Urinary bladder (tissue), 4 donors: Measurements from ENCODE around the gene BCAT1. TPM values are rescaled to one million over a fixed set of nuclear protein-coding genes. Genes with fewer than 3 reads are reported as not detected.
"Not testable (repeated sequence)": the region's sequence is repeated elsewhere in the genome, so short reads cannot be mapped to it uniquely, and the experiment has no call there.

ENCODE experiments used
- DNase-seq: peaks from one replicate; pipeline ENCODE4 v3.0.0-alpha.2; 2015; ENCODE audit errors: extremely low spot score
- H3K27ac ChIP-seq: one replicate; pipeline ENCODE4 v1.5.1; 2013; ENCODE audit warnings: low read depth, mild to moderate bottlenecking, moderate library complexity
- H3K36me3 ChIP-seq: one replicate; pipeline ENCODE4 v1.6.1; 2013; ENCODE audit warnings: mild to moderate bottlenecking, moderate library complexity; ENCODE audit not compliant: insufficient read depth
- H3K4me1 ChIP-seq: one replicate; pipeline ENCODE4 v1.6.1; 2013; ENCODE audit warnings: mild to moderate bottlenecking, moderate library complexity; ENCODE audit not compliant: insufficient read depth
- H3K4me3 ChIP-seq: one replicate; pipeline ENCODE4 v1.5.1; 2013; ENCODE audit warnings: low read depth, low read length
- WGBS: extraction: QIAGEN DNeasy Blood & Tissue Kit; methylation state at CpG from one replicate; pipeline ENCODE4 v1.1.7; 2013; 5-methylcytosine and 5-hydroxymethylcytosine counted together
- polyA plus RNA-seq: library from polyadenylated mRNA; stranded (reverse); fragments of 200-250 nt; gene quantifications from one replicate; pipeline ENCODE4 v1.2.3, GENCODE V29; 2013
- total RNA-seq: library from RNA; depleted of rRNA; stranded (reverse); fragments of >200 nt; gene quantifications from one replicate; pipeline ENCODE4 v1.2.3, GENCODE V29; 2014
- donor health status: healthy with polysubstance abuse.
- donor health status: healthy.

BCAT1 gene
- total and polyA plus RNA-seq, 2 donors: 9.4 to 87.3 TPM

DNA sequence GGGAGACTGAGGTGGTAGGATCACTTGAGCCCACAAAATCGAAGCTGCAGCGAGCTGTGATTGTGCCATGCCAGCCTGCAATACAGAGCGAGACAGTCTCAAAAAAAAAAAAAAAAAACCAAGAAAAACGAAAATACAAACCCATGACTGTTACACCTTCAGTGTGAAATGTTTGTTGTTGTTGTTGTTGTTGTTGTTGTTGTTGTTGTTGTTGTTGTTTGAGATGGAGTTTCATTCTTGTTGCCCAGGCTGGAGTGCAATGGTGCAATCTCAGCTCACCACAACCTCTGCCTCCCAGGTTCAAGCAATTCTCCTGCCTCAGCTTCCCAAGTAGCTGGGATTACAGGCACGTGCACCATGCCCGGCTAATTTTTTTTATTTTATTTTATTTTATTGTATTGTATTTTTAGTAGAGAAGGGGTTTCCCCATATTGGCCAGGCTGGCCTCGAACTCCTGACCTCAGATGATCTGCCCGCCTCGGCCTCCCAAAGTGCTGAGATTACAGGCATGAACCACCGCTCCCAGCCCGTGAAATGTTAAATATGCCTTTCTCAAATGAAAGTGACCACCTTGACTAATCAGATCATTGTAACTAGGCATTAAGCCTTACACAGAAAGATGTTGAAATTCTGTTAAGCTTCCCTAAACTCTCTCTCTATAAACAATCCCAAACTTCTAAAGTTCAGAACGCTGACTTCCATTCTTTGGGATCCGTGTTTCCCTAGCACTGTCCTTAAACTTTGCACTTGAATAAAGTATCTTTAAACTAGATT is 20.2 kb downstream of the BCAT1 start:
- not testable (repeated sequence) for H3K4me1 ChIP-seq, H3K36me3 ChIP-seq, DNase-seq, H3K27ac ChIP-seq, H3K4me3 ChIP-seq
- 71% methylated on average over 13 of the region's 13 CpGs for WGBS

- H3K27ac ChIP-seq: no peak overlapping the region
- 89% methylated on average over 2 of the region's 2 CpGs for WGBS
- H3K36me3 ChIP-seq: no peaks in the 10 kb centered on the region
Observed at GRCh38 chr12:24928131-24928530, 20.8 kb downstream of the BCAT1 start.

GRCh38 chr12:24926080-24926479 is 22.8 kb downstream of the BCAT1 start:
- 94% methylated on average over 24 of the region's 24 CpGs for WGBS

More at GRCh38 chr12:24928131-24928530, 20.8 kb downstream of the BCAT1 start:
- Histone ChIP-seq H3K4me3 (no peak overlapping the region), H3K4me1 (no peaks in the 10 kb centered on the region)
- DNase-seq: no peak

DNA sequence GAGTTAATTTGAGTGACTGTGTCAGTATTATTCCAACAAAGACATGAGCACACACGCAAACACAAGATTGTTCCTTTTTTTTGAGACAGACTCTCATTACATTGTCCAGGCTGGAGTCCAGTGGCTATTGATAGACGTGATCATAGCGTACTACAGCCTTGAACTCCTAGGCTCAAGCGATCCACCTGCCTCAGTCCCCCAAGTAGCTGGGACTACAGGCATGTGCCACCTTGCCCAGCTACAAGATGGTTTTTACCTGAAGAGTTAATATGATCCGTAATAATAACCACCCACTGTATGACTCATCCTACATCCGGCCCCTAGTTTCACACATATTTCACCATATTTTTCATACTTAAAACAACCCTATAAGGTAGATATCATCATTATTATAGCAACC is 26.8 kb downstream of the BCAT1 start:
- Histone ChIP-seq H3K4me1 (no peaks in the 10 kb centered on the region), H3K4me3 (no peak overlapping the region), H3K36me3 (no peaks in the 10 kb centered on the region), H3K27ac (no peak overlapping the region)
- DNase-seq: no peak
- WGBS: 85% methylated on average over 6 of the region's 6 CpGs

More at GRCh38 chr12:24926080-24926479, 22.8 kb downstream of the BCAT1 start:
- H3K27ac ChIP-seq, H3K36me3 ChIP-seq, DNase-seq, H3K4me3 ChIP-seq, H3K4me1 ChIP-seq: not testable (repeated sequence)

DNA sequence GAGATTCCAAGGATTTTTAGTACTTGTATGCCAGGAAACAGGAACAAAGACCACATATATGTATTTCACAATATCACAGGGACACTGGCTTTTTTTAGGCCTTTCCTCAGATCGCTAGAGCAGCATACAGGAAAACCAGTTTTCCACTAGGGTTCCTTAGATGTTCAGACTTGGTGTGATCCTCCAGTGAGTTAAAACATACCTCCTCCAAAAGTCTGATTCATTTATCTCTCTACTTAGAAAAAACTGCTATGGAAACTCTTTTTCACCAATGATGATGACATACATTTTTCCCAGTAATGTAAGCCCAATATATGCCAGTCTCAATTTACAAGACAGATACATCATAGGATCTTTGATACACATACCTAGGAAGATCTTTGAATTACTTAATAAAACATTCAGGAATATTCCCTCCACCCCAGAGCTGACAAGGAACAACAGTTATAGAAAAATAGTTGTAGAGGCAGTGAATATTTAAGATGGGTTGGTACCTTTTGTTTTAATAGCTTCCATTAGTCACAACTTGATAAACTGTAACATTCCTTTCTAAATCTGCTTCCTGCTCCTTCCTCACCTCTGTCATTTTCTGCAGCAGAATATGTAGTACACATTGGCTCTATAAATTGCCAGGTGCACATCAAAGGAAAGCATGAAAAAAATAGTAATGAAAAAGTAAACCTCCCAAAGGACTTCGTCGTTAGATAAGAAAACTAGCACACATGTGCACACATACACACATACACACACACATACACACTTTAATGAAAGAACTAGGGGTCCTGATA is 27.5 kb downstream of the BCAT1 start:
- Histone ChIP-seq H3K4me1 (no peaks in the 10 kb centered on the region), H3K27ac (no peak overlapping the region), H3K4me3 (no peak overlapping the region), H3K36me3 (no peaks in the 10 kb centered on the region)
- DNase-seq: no peak
- WGBS: 73% methylated on average over 3 of the region's 3 CpGs

GRCh38 chr12:24920141-24920540 is 28.8 kb downstream of the BCAT1 start:
- no peak overlapping the region for H3K4me3 ChIP-seq
- no peaks in the 10 kb centered on the region for H3K4me1 ChIP-seq
- no peaks in the 10 kb centered on the region for H3K36me3 ChIP-seq
- 92% methylated on average over 3 of the region's 3 CpGs for WGBS
- DNase-seq: no peak
- H3K27ac ChIP-seq: no peak overlapping the region

DNA sequence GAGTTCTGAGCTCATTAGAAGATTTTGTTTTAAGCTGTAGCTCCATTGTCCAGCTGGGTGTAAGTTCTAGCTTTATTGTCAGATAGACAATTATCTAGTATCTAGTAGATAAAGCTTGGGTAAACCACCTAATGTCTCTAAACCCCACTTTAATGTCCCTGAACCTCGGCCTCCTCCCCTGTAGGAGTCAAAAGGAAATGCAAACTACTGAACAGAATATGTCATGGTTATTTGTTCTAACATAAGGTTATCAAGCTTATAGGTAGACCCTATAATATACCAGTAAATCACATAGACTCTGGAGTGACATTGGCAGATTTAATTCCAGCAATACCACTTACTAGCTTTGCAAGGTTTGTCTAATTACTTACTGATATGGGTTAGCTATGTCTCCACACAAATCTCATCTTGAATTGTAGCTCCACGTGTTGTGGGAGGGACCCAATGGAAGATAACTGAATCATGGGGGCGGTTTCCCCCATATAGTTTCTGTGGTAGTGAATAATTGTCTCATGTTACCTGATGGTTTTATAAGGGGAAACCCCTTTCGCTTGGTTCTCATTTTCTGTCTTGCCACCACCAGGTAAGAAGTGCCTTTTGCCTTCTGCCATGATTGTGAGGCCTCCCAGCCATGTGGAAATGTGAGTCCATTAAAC is 29.4 kb downstream of the BCAT1 start:
- 83% methylated on average over 4 of the region's 4 CpGs for WGBS
- no peak for DNase-seq

GRCh38 chr12:24918596-24918995 is 30.3 kb downstream of the BCAT1 start:
- H3K27ac ChIP-seq: no peak overlapping the region
- no peaks in the 10 kb centered on the region for H3K4me1 ChIP-seq
- no peak overlapping the region for H3K4me3 ChIP-seq
- no peak for DNase-seq
- H3K36me3 ChIP-seq: no peaks in the 10 kb centered on the region
- 41% methylated on average over 2 of the region's 2 CpGs for WGBS

More for the DNA sequence above, 29.4 kb downstream of the BCAT1 start:
- Histone ChIP-seq H3K4me3 (no peak overlapping the region), H3K36me3 (no peaks in the 10 kb centered on the region), H3K27ac (no peak overlapping the region), H3K4me1 (no peaks in the 10 kb centered on the region)

DNA sequence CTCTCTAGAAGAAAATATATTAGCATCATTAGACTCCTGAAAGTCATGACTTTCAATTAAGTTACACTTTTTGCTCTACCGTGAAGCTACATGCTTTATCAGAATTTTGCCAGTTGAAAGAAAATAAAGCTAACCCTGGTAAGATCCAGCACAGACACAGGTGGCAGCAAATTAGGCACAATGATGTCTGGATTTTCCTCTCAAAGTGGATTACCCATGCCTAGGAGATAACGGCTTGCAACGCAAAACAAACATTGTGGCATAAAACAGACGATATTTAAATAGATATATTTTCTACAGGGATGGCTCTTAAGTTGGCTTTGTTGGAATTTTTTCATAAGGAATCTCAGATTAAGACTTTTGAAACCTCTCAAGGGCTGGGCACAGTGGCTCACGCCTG is 33.4 kb downstream of the BCAT1 start:
- DNase-seq: no peak
- no peaks in the 10 kb centered on the region for H3K4me1 ChIP-seq
- no peaks in the 10 kb centered on the region for H3K36me3 ChIP-seq
- H3K4me3 ChIP-seq: no peak overlapping the region
- WGBS: 83% methylated on average over 5 of the region's 5 CpGs
- no peak overlapping the region for H3K27ac ChIP-seq

DNA sequence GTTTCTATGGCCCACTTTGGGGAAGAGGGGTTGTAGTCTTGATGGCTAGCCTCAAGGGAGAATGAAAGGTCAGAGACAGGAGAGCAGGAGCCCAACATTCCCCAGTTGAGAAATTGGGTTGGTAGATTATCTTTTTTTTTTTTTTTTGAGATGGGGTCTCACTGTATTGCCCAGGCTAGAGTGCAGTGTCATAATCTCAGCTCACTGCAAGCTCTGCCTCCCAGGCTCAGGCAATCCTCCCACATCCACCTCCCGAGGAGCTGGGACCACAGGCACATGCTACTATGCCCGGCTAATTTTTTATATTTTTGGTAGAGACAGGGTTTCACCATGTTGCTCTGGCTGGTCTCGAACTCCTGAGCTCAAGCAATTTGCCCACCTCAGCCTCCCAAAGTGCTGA is 34.9 kb downstream of the BCAT1 start:
- H3K36me3 ChIP-seq: no peaks in the 10 kb centered on the region
- 98% methylated on average over 3 of the region's 3 CpGs for WGBS
- H3K4me1 ChIP-seq: no peaks in the 10 kb centered on the region
- no peak overlapping the region for H3K4me3 ChIP-seq
- no peak for DNase-seq
- H3K27ac ChIP-seq: no peak overlapping the region

DNA sequence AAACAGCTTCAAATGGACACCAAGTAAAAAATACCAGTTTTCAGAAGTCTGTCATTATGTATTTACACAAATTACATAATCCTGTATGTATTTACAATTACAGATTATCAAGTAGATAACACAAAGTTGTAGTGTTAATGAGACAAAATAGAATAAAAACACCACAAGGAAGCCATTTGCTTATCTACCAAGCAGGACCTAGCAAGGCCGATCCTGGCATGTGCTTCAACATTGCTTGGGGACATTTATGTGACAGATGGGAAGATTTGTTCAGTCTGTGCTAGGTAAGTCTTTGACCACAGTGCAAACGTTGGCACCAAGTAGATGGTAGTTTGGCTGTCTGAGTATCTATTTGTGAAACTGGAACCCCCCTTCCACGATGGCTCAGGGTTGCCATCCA is 35.8 kb downstream of the BCAT1 start:
- no peak for DNase-seq
- no peaks in the 10 kb centered on the region for H3K36me3 ChIP-seq
- no peak overlapping the region for H3K27ac ChIP-seq
- 72% methylated on average over 3 of the region's 3 CpGs for WGBS
- H3K4me3 ChIP-seq: no peak overlapping the region
- no peaks in the 10 kb centered on the region for H3K4me1 ChIP-seq

GRCh38 chr12:24911271-24911791 is 37.6 kb downstream of the BCAT1 start:
- no peaks in the 10 kb centered on the region for H3K4me1 ChIP-seq
- H3K36me3 ChIP-seq: no peaks in the 10 kb centered on the region
- no peak for DNase-seq
- H3K27ac ChIP-seq: no peak overlapping the region
- WGBS: 54% methylated on average over 9 of the region's 9 CpGs
- H3K4me3 ChIP-seq: no peak overlapping the region

DNA sequence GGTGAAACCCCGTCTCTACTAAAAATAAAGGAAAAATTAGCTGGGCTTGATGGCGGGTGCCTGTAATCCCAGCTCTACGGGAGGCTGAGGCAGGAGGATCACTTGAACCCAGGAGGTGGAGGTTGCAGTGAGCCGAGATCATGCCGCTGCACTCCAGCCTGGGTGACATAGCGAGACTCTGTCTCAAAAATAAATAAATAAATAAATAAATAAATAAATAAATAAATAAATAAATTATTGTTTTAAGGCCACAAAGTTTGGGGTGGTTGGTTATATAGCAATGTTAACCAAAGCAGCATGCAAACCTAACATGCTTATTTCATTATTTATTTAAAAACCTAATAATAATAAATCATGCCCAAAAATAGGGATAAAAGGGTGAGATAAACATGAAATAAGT is 38.7 kb downstream of the BCAT1 start:
- not testable (repeated sequence) for H3K4me3 ChIP-seq, DNase-seq, H3K27ac ChIP-seq, H3K4me1 ChIP-seq, H3K36me3 ChIP-seq
- WGBS: 98% methylated on average over 6 of the region's 6 CpGs
